ENCODE data around the gene HUNK.

DNA sequence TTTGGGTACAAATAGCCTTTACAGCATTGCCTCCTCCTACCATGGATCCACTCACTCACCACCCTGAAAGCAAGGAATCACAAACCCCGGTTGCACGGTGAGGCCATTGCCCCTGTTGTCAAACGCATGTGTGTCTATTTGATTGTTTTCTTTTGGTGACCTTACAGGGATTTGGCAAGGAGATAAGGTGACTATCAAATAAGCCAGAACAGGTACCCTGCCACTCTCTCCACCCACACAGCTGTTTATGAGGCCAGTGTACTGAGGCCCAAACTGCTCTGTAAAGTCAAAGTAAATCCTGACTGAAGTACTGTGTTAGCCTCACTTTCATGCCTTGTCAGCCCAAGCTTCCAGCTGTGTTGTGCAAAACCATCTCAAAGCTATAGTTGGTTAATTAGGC lies 136.4 kb downstream of the HUNK start:
- TF ChIP-seq EZH2 (IDR thresholded peaks at IDR 0.05; ENCODE audit: insufficient read depth, poor library complexity, severe bottlenecking) (no peak), EZH2phosphoT487 (IDR thresholded peaks at IDR 0.05; ENCODE audit: insufficient read depth, low read depth) (no peak)
